WI38 (cell line): ENCODE results near the gene ST3GAL5.

Experiments used
- H3K4me3 ChIP-seq: 2 replicates; pipeline ENCODE4 v1.5.1; 2011; ENCODE audit warnings: low read depth, mild to moderate bottlenecking, control low read depth, low read length
- TF ChIP-seq, protein P1 (sequence below): IDR thresholded peaks from 2 replicates; pipeline ENCODE4 v1.5.1; 2012; ENCODE audit warnings: low read depth, mild to moderate bottlenecking, control low read depth, low read length

Gene ST3GAL5

GRCh38 chr2:85796341-85797262 is 92.2 kb downstream of the ST3GAL5 start:
- TF ChIP-seq, protein P1, sequence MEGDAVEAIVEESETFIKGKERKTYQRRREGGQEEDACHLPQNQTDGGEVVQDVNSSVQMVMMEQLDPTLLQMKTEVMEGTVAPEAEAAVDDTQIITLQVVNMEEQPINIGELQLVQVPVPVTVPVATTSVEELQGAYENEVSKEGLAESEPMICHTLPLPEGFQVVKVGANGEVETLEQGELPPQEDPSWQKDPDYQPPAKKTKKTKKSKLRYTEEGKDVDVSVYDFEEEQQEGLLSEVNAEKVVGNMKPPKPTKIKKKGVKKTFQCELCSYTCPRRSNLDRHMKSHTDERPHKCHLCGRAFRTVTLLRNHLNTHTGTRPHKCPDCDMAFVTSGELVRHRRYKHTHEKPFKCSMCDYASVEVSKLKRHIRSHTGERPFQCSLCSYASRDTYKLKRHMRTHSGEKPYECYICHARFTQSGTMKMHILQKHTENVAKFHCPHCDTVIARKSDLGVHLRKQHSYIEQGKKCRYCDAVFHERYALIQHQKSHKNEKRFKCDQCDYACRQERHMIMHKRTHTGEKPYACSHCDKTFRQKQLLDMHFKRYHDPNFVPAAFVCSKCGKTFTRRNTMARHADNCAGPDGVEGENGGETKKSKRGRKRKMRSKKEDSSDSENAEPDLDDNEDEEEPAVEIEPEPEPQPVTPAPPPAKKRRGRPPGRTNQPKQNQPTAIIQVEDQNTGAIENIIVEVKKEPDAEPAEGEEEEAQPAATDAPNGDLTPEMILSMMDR: no peak
- H3K4me3 ChIP-seq: no peak overlapping the region

DNA sequence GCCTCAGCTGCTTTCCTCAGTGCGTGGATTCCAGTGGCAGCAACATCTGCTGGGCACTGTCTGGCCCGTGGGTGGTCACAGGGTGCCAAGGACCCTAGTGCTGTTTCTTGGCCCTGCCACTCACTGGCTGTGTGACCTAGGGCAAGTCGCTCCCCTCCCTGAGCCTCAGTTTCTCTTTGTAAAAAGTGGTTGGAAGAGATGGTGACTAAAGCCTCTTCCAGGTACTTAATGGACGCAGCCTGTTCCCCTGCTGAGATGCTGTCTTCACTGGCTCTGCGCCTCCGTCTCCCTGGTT is 92.8 kb downstream of the ST3GAL5 start:
- H3K4me3 ChIP-seq: no peak overlapping the region

GRCh38 chr2:85795331-85796045 is 93.3 kb downstream of the ST3GAL5 start:
- no peak overlapping the region for H3K4me3 ChIP-seq
- TF ChIP-seq, protein P1: no peak

More for the DNA sequence above, 92.8 kb downstream of the ST3GAL5 start:
- TF ChIP-seq, protein P1: no peak

- no peak overlapping the region for H3K4me3 ChIP-seq
- TF ChIP-seq, protein P1: no peak
Observed at GRCh38 chr2:85794491-85795121, 94.2 kb downstream of the ST3GAL5 start.

DNA sequence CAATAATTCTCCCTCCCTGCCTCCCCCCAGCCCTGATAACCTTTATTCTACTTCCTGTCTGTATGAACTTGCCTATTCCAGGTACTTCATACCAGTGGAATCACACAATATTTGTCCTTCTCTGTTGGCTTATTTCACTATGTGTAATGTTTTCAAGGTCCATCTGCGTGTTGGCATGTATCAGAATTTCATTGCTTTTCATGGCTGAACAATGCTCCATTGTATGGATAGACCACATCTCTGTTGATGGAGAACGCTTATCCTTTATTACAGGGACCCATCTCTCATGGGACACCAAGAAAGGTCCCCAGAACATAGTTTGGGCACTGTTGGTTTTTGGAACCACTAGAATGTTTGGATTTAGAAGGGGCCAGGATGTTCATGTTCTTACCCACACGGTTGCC is 94.8 kb downstream of the ST3GAL5 start:
- TF ChIP-seq, protein P1: no peak
- H3K4me3 ChIP-seq: no peak overlapping the region

DNA sequence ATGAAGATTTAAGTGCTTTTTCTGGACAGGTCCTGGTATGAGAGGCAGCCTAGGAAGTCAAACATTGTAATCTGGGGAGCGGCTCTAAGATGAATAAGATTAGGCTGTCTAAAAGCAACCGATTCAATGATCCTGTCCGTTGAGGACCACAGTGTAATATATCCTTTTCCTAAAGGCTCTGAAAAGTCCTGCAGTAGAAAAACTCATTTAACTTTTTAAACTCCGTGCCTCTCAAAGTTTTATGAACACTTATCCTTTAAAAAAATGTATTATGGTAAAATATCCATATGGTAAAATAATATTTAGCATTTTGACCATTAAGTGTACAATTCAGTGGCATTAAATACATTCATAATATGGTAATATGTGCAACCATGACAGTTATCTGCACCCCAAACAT is 95.2 kb downstream of the ST3GAL5 start:
- H3K4me3 ChIP-seq: no peak overlapping the region
- TF ChIP-seq, protein P1: no peak
